ENCODE results near the gene FAM184A. TPM values are rescaled to one million over a fixed set of nuclear protein-coding genes. Genes with fewer than 3 reads are reported as not detected.

Gene FAM184A
- total and polyA plus RNA-seq, 9 of the 15 experiments (the other 6 are each of a cell fraction or from before 2014, with no cell fraction given) = 6.4 to 18.7 (median 13.1) TPM

DNA sequence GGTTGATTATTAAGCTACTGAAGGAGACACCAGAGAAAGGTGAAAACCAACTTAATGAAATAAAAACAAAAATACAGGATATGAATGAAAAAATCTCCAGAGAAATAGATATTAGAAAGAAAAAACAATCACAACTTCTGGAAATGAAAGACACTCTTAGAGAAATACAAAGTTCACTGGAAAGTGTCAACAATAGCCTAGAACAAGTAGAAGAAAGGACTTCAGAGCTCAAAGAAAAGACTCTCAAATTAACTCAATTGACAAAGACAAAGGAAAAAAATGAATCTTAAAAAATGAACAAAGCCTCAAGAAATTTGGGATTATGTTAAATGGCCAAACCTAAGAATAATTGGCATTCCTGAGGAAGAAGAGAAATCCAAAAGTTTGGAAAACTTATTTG is 133.2 kb downstream of the FAM184A start:
- Histone ChIP-seq H3K9me3 (replicated peaks; ENCODE audit: control insufficient read depth, insufficient read depth, low read depth, low read length) (peaks cover 2% of the 10 kb centered on the region; the same call in 1 of the 2 replicates), H3K4me1 (replicated peaks in 1 of 2; ENCODE audit: control insufficient read depth in 2 of 2, insufficient read depth in 2 of 2, low read length in 2 of 2) (no peaks in the 10 kb centered on the region), H3K4me3 (no peak overlapping the region), H2AFZ (ENCODE audit: low read depth, low read length) (no peak overlapping the region), H3K36me3 (ENCODE audit: control insufficient read depth, insufficient read depth, low read length) (no peaks in the 10 kb centered on the region), H3K79me2 (ENCODE audit: control insufficient read depth, insufficient read depth, low read length) (no peaks in the 10 kb centered on the region), H3K27me3 (ENCODE audit: control insufficient read depth in 2 of 2, insufficient read depth in 2 of 2, low read length in 2 of 2) (no peaks in the 10 kb centered on the region), H3K27ac (ENCODE audit: extremely low read depth, low read depth, low read length) (no peak overlapping the region), H3K9ac (ENCODE audit: insufficient read depth in 1 of 2, low read depth in 2 of 2, low read length in 2 of 2) (no peak overlapping the region), H3K9me1 (ENCODE audit: control insufficient read depth, insufficient read depth, low read length) (no peaks in the 10 kb centered on the region), H3K4me2 (ENCODE audit: insufficient read depth, low read length) (no peak overlapping the region), H4K20me1 (replicated peaks; ENCODE audit: control insufficient read depth, insufficient read depth, low read length) (no peaks in the 10 kb centered on the region)
- no peak for ATAC-seq
- no peak for DNase-seq (ENCODE audit: extremely low read depth in 1 of 4, low spot score in 3 of 4)
- intact Hi-C loops (cut with micrococcal nuclease) = no loop called here
- in situ Hi-C loops (cut with MboI) = no loop called here
- no peak for FAIRE-seq
- TF ChIP-seq TAF1 (IDR thresholded peaks at IDR 0.05; ENCODE audit: control insufficient read depth, extremely low read depth, insufficient read depth, low read length, severe bottlenecking) (no peak), ZNF449 (CRISPR knock-in tag; IDR thresholded peaks at IDR 0.05) (no peak), CBX3 (IDR thresholded peaks at IDR 0.05; ENCODE audit: borderline replicate concordance in 1 of 2, low read length in 2 of 2) (0 out of 3 replicates have a peak, but pooled peaks of 1 of the 2 experiments have one; percentile 19), HMGN3 (IDR thresholded peaks at IDR 0.05; ENCODE audit: borderline replicate concordance, extremely low read depth, insufficient read length, low read depth, low read length) (no peak), SRSF3 (IDR thresholded peaks at IDR 0.05; ENCODE audit: insufficient read depth, low read length) (no peak), MCM7 (IDR thresholded peaks at IDR 0.05) (no peak), LEF1 (IDR thresholded peaks at IDR 0.05) (no peak), GATA2 (CRISPR knock-in tag; IDR thresholded peaks at IDR 0.05) (no peak), TRIM28 (IDR thresholded peaks at IDR 0.05) (peak; percentile 87), KAT8 (IDR thresholded peaks at IDR 0.05; ENCODE audit: low read depth) (no peak), TFAM (CRISPR knock-in tag; conservative IDR thresholded peaks at IDR 0.05) (no peak), PREB (CRISPR knock-in tag; IDR thresholded peaks at IDR 0.05) (no peak), ZNF280A (IDR thresholded peaks at IDR 0.05; ENCODE audit: low read depth, partially characterized antibody) (peak; percentile 36), TARDBP (IDR thresholded peaks at IDR 0.05) (no peak), FIP1L1 (IDR thresholded peaks at IDR 0.05; ENCODE audit: low read depth, low read length, poor library complexity, severe bottlenecking) (no peak)
- TF ChIP-seq, protein P1, sequence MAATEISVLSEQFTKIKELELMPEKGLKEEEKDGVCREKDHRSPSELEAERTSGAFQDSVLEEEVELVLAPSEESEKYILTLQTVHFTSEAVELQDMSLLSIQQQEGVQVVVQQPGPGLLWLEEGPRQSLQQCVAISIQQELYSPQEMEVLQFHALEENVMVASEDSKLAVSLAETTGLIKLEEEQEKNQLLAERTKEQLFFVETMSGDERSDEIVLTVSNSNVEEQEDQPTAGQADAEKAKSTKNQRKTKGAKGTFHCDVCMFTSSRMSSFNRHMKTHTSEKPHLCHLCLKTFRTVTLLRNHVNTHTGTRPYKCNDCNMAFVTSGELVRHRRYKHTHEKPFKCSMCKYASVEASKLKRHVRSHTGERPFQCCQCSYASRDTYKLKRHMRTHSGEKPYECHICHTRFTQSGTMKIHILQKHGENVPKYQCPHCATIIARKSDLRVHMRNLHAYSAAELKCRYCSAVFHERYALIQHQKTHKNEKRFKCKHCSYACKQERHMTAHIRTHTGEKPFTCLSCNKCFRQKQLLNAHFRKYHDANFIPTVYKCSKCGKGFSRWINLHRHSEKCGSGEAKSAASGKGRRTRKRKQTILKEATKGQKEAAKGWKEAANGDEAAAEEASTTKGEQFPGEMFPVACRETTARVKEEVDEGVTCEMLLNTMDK (IDR thresholded peaks at IDR 0.05; ENCODE audit: borderline replicate concordance, insufficient read depth, low read depth, low read length, poor library complexity, severe bottlenecking) = no peak
- CTCF ChIA-PET (ENCODE audit: low intra/inter-chr PET ratio) = no interaction called here
- no TSS peak for BruUV-seq (replicated peaks)
- POLR2A ChIA-PET = interaction anchor here (0.7 to 0.9 kb wide), 2 partner anchors 10 to 28 kb away, joined by 3 read pairs; partner anchors contain the start of gene MCM9

All from K562 (cell line).